Measurements from ENCODE around the gene ITLN1.

The ITLN1 gene

GRCh38 chr1:160850993-160851392 is 34.0 kb downstream of the ITLN1 start:
- H3K4me3 ChIP-seq (ENCODE audit: low read depth in 1 of 2, low read length in 2 of 2): no peak overlapping the region

GRCh38 chr1:160850541-160850940 is 34.4 kb downstream of the ITLN1 start:
- Histone ChIP-seq H3K4me1 (ENCODE audit: control insufficient read depth in 1 of 2, insufficient read depth in 2 of 2, low read length in 2 of 2) (no peaks in the 10 kb centered on the region), H3K27ac (ENCODE audit: low read length) (no peak overlapping the region), H3K9me3 (ENCODE audit: control insufficient read depth in 1 of 2, low read length in 2 of 2) (no peaks in the 10 kb centered on the region), H3K4me3 (ENCODE audit: low read depth in 1 of 2, low read length in 2 of 2) (no peak overlapping the region), H3K36me3 (ENCODE audit: control insufficient read depth in 1 of 2, insufficient read depth in 2 of 2, low read length in 2 of 2) (no peaks in the 10 kb centered on the region), H3K27me3 (ENCODE audit: low read depth, low read length) (no peaks in the 10 kb centered on the region)

More at GRCh38 chr1:160850993-160851392, 34.0 kb downstream of the ITLN1 start:
- H3K27ac ChIP-seq (ENCODE audit: low read length): no peak overlapping the region
- no peaks in the 10 kb centered on the region for H3K4me1 ChIP-seq (ENCODE audit: control insufficient read depth in 1 of 2, insufficient read depth in 2 of 2, low read length in 2 of 2)
- H3K36me3 ChIP-seq (ENCODE audit: control insufficient read depth in 1 of 2, insufficient read depth in 2 of 2, low read length in 2 of 2): no peaks in the 10 kb centered on the region
- no peaks in the 10 kb centered on the region for H3K9me3 ChIP-seq (ENCODE audit: control insufficient read depth in 1 of 2, low read length in 2 of 2)
- no peaks in the 10 kb centered on the region for H3K27me3 ChIP-seq (ENCODE audit: low read depth, low read length)

GRCh38 chr1:160846281-160846680 is 38.7 kb downstream of the ITLN1 start:
- no peaks in the 10 kb centered on the region for H3K27me3 ChIP-seq (ENCODE audit: low read depth, low read length)
- H3K4me1 ChIP-seq (ENCODE audit: control insufficient read depth in 1 of 2, insufficient read depth in 2 of 2, low read length in 2 of 2): no peaks in the 10 kb centered on the region
- H3K36me3 ChIP-seq (ENCODE audit: control insufficient read depth in 1 of 2, insufficient read depth in 2 of 2, low read length in 2 of 2): no peaks in the 10 kb centered on the region
- H3K27ac ChIP-seq (ENCODE audit: low read length): no peak overlapping the region
- H3K9me3 ChIP-seq (ENCODE audit: control insufficient read depth in 1 of 2, low read length in 2 of 2): no peaks in the 10 kb centered on the region
- H3K4me3 ChIP-seq (ENCODE audit: low read depth in 1 of 2, low read length in 2 of 2): no peak overlapping the region

GRCh38 chr1:160844447-160845232 is 40.3 kb downstream of the ITLN1 start:
- H3K4me1 ChIP-seq (ENCODE audit: control insufficient read depth in 1 of 2, insufficient read depth in 2 of 2, low read length in 2 of 2): no peaks in the 10 kb centered on the region
- H3K36me3 ChIP-seq (ENCODE audit: control insufficient read depth in 1 of 2, insufficient read depth in 2 of 2, low read length in 2 of 2): no peaks in the 10 kb centered on the region
- H3K4me3 ChIP-seq (ENCODE audit: low read depth in 1 of 2, low read length in 2 of 2): no peak overlapping the region
- H3K27ac ChIP-seq (ENCODE audit: low read length): no peak overlapping the region
- H3K9me3 ChIP-seq (ENCODE audit: control insufficient read depth in 1 of 2, low read length in 2 of 2): no peaks in the 10 kb centered on the region
- H3K27me3 ChIP-seq (ENCODE audit: low read depth, low read length): no peaks in the 10 kb centered on the region

GRCh38 chr1:160841079-160841478 is 43.9 kb downstream of the ITLN1 start:
- H3K4me3 ChIP-seq (ENCODE audit: low read depth in 1 of 2, low read length in 2 of 2): no peak overlapping the region
- no peaks in the 10 kb centered on the region for H3K36me3 ChIP-seq (ENCODE audit: control insufficient read depth in 1 of 2, insufficient read depth in 2 of 2, low read length in 2 of 2)
- H3K9me3 ChIP-seq (ENCODE audit: control insufficient read depth in 1 of 2, low read length in 2 of 2): no peaks in the 10 kb centered on the region
- no peaks in the 10 kb centered on the region for H3K27me3 ChIP-seq (ENCODE audit: low read depth, low read length)
- no peak overlapping the region for H3K27ac ChIP-seq (ENCODE audit: low read length)
- peaks cover 0 to 10% of the 10 kb centered on the region in 2 donors for H3K4me1 ChIP-seq (ENCODE audit: control insufficient read depth in 1 of 2, insufficient read depth in 2 of 2, low read length in 2 of 2)

- Histone ChIP-seq H3K27me3 (ENCODE audit: low read depth, low read length) (no peaks in the 10 kb centered on the region), H3K4me1 (ENCODE audit: control insufficient read depth in 1 of 2, insufficient read depth in 2 of 2, low read length in 2 of 2) (peaks cover 0 to 12% of the 10 kb centered on the region in 2 donors), H3K36me3 (ENCODE audit: control insufficient read depth in 1 of 2, insufficient read depth in 2 of 2, low read length in 2 of 2) (no peaks in the 10 kb centered on the region), H3K4me3 (ENCODE audit: low read depth in 1 of 2, low read length in 2 of 2) (no peak overlapping the region), H3K27ac (ENCODE audit: low read length) (no peak overlapping the region), H3K9me3 (ENCODE audit: control insufficient read depth in 1 of 2, low read length in 2 of 2) (no peaks in the 10 kb centered on the region)
These were observed 45.2 kb downstream of the ITLN1 start for GRCh38 chr1:160839746-160840145.

- Histone ChIP-seq H3K9me3 (ENCODE audit: control insufficient read depth in 1 of 2, low read length in 2 of 2) (no peaks in the 10 kb centered on the region), H3K4me1 (ENCODE audit: control insufficient read depth in 1 of 2, insufficient read depth in 2 of 2, low read length in 2 of 2) (peaks cover 0 to 12% of the 10 kb centered on the region in 2 donors), H3K36me3 (ENCODE audit: control insufficient read depth in 1 of 2, insufficient read depth in 2 of 2, low read length in 2 of 2) (no peaks in the 10 kb centered on the region), H3K27me3 (ENCODE audit: low read depth, low read length) (no peaks in the 10 kb centered on the region), H3K27ac (ENCODE audit: low read length) (no peak overlapping the region), H3K4me3 (ENCODE audit: low read depth in 1 of 2, low read length in 2 of 2) (no peak overlapping the region)
These were observed 46.1 kb downstream of the ITLN1 start for GRCh38 chr1:160838888-160839287.

GRCh38 chr1:160837558-160838205 is 47.3 kb downstream of the ITLN1 start:
- Histone ChIP-seq H3K27me3 (ENCODE audit: low read depth, low read length) (no peaks in the 10 kb centered on the region), H3K9me3 (ENCODE audit: control insufficient read depth in 1 of 2, low read length in 2 of 2) (no peaks in the 10 kb centered on the region), H3K36me3 (ENCODE audit: control insufficient read depth in 1 of 2, insufficient read depth in 2 of 2, low read length in 2 of 2) (no peaks in the 10 kb centered on the region), H3K4me1 (ENCODE audit: control insufficient read depth in 1 of 2, insufficient read depth in 2 of 2, low read length in 2 of 2) (peaks cover 0 to 12% of the 10 kb centered on the region in 2 donors), H3K27ac (ENCODE audit: low read length) (no peak overlapping the region), H3K4me3 (ENCODE audit: low read depth in 1 of 2, low read length in 2 of 2) (no peak overlapping the region)

- no peak overlapping the region for H3K4me3 ChIP-seq (ENCODE audit: low read depth in 1 of 2, low read length in 2 of 2)
- H3K4me1 ChIP-seq (ENCODE audit: control insufficient read depth in 1 of 2, insufficient read depth in 2 of 2, low read length in 2 of 2): peaks cover 0 to 12% of the 10 kb centered on the region in 2 donors
- H3K27ac ChIP-seq (ENCODE audit: low read length): no peak overlapping the region
- H3K36me3 ChIP-seq (ENCODE audit: control insufficient read depth in 1 of 2, insufficient read depth in 2 of 2, low read length in 2 of 2): no peaks in the 10 kb centered on the region
- no peaks in the 10 kb centered on the region for H3K9me3 ChIP-seq (ENCODE audit: control insufficient read depth in 1 of 2, low read length in 2 of 2)
- no peaks in the 10 kb centered on the region for H3K27me3 ChIP-seq (ENCODE audit: low read depth, low read length)
These were observed 47.9 kb downstream of the ITLN1 start for GRCh38 chr1:160836981-160837557.

GRCh38 chr1:160836561-160836960 is 48.4 kb downstream of the ITLN1 start:
- no peaks in the 10 kb centered on the region for H3K9me3 ChIP-seq (ENCODE audit: control insufficient read depth in 1 of 2, low read length in 2 of 2)
- H3K27me3 ChIP-seq (ENCODE audit: low read depth, low read length): no peaks in the 10 kb centered on the region
- H3K4me1 ChIP-seq (ENCODE audit: control insufficient read depth in 1 of 2, insufficient read depth in 2 of 2, low read length in 2 of 2): peaks cover 0 to 12% of the 10 kb centered on the region in 2 donors
- H3K36me3 ChIP-seq (ENCODE audit: control insufficient read depth in 1 of 2, insufficient read depth in 2 of 2, low read length in 2 of 2): no peaks in the 10 kb centered on the region
- H3K27ac ChIP-seq (ENCODE audit: low read length): no peak overlapping the region
- no peak overlapping the region for H3K4me3 ChIP-seq (ENCODE audit: low read depth in 1 of 2, low read length in 2 of 2)

- no peaks in the 10 kb centered on the region for H3K36me3 ChIP-seq (ENCODE audit: control insufficient read depth in 1 of 2, insufficient read depth in 2 of 2, low read length in 2 of 2)
These were observed 49.2 kb downstream of the ITLN1 start for GRCh38 chr1:160835751-160836150.

More at GRCh38 chr1:160835751-160836150, 49.2 kb downstream of the ITLN1 start:
- Histone ChIP-seq H3K27me3 (ENCODE audit: low read depth, low read length) (no peaks in the 10 kb centered on the region), H3K4me3 (ENCODE audit: low read depth in 1 of 2, low read length in 2 of 2) (no peak overlapping the region), H3K9me3 (ENCODE audit: control insufficient read depth in 1 of 2, low read length in 2 of 2) (no peaks in the 10 kb centered on the region), H3K4me1 (ENCODE audit: control insufficient read depth in 1 of 2, insufficient read depth in 2 of 2, low read length in 2 of 2) (peaks cover 0 to 12% of the 10 kb centered on the region in 2 donors), H3K27ac (ENCODE audit: low read length) (no peak overlapping the region)

Data from muscle layer of duodenum (tissue), 2 donors.